WTC11 (cell line): ENCODE results near the gene GIGYF2. TPM values are rescaled to one million over a fixed set of nuclear protein-coding genes. Genes with fewer than 3 reads are reported as not detected.
"Not testable (repeated sequence)": the region's sequence is repeated elsewhere in the genome, so short reads cannot be mapped to it uniquely, and the experiment has no call there.

Experiments
- ATAC-seq: fragments of 200-7000 bp; cut with Tn5 transposase; 2 replicates; pipeline ENCODE4 v1.10.0; 2021; ENCODE audit warnings: mild to moderate bottlenecking, moderate library complexity
- CTCF ChIA-PET: fragments of 300-600 bp; sonication (Branson Sonifier 250); formaldehyde crosslinking; loops from one replicate; lab custom pipeline; 2021; ENCODE audit warnings: antibody characterized with exemption; lab: Charles Lee
- POLR2A ChIA-PET: fragments of 350-600 bp; sonication (Branson Sonifier 250); formaldehyde crosslinking; loops from one replicate; lab custom pipeline; 2021; ENCODE audit warnings: antibody characterized with exemption; lab: Charles Lee
- DNase-seq: peaks from one replicate; pipeline ENCODE4 v3.0.0; 2021; ENCODE audit warnings: low spot score
- H3K27ac Mint-ChIP-seq: 2 replicates; pipeline ENCODE4 v1.8.0; 2021; ENCODE audit warnings: mixed read lengths
- H3K27me3 Mint-ChIP-seq: 2 replicates; pipeline ENCODE4 v1.8.0; 2021; ENCODE audit warnings: low read depth, mild to moderate bottlenecking, moderate library complexity, mixed read lengths
- H3K36me3 Mint-ChIP-seq: 2 replicates; pipeline ENCODE4 v1.8.0; 2021; ENCODE audit warnings: mixed read lengths
- H3K4me1 Mint-ChIP-seq: 2 replicates; pipeline ENCODE4 v1.8.0; 2022; ENCODE audit warnings: mixed read lengths
- H3K4me3 Mint-ChIP-seq: 2 replicates; pipeline ENCODE4 v1.8.0; 2021; ENCODE audit warnings: mild to moderate bottlenecking, moderate library complexity, mixed read lengths
- H3K9me3 Mint-ChIP-seq: 2 replicates; pipeline ENCODE4 v1.8.0; 2021; ENCODE audit warnings: mixed read lengths
- ELF4 ChIP-seq: sonication (generic); formaldehyde crosslinking; IDR thresholded peaks from 2 replicates; pipeline ENCODE4 v1.8.1; 2022; ENCODE audit warnings: low read depth, mild to moderate bottlenecking, moderate library complexity, missing genetic modification reagents
- FOXJ3 ChIP-seq: sonication (generic); formaldehyde crosslinking; IDR thresholded peaks from 2 replicates; pipeline ENCODE4 v1.9.0; 2021; ENCODE audit warnings: missing genetic modification reagents, mild to moderate bottlenecking, borderline replicate concordance
- GABPB1 ChIP-seq: sonication (generic); formaldehyde crosslinking; IDR thresholded peaks from 2 replicates; pipeline ENCODE4 v1.8.1; 2023; ENCODE audit warnings: mild to moderate bottlenecking, missing genetic modification reagents
- KAT7 ChIP-seq: sonication (generic); formaldehyde crosslinking; IDR thresholded peaks from 2 replicates; pipeline ENCODE4 v1.8.1; 2023; ENCODE audit warnings: missing genetic modification reagents, mild to moderate bottlenecking, borderline replicate concordance
- MXD4 ChIP-seq: fragments of 250-450 bp; sonication (Bioruptor Pico); IDR thresholded peaks from 2 replicates; pipeline ENCODE4 v1.8.0; 2021; ENCODE audit warnings: mild to moderate bottlenecking, moderate library complexity, borderline replicate concordance
- MYBL2 ChIP-seq: sonication (generic); formaldehyde crosslinking; IDR thresholded peaks from 2 replicates; pipeline ENCODE4 v1.8.1; 2023; ENCODE audit warnings: mild to moderate bottlenecking, moderate library complexity, missing genetic modification reagents
- NFATC4 ChIP-seq: fragments of 250-450 bp; sonication (Bioruptor Pico); IDR thresholded peaks from 2 replicates; pipeline ENCODE4 v1.9.0; 2021; ENCODE audit warnings: mild to moderate bottlenecking
- PRRX2 ChIP-seq: fragments of 250-450 bp; sonication (Bioruptor Pico); IDR thresholded peaks from 2 replicates; pipeline ENCODE4 v1.8.0; 2021; ENCODE audit warnings: mild to moderate bottlenecking
- SOX15 ChIP-seq: fragments of 250-450 bp; sonication (Bioruptor Pico); IDR thresholded peaks from 2 replicates; pipeline ENCODE4 v1.9.0; 2021; ENCODE audit warnings: mild to moderate bottlenecking
- ZNF138 ChIP-seq: sonication (generic); formaldehyde crosslinking; conservative IDR thresholded peaks from 2 replicates; pipeline ENCODE4 v1.8.1; 2022; ENCODE audit warnings: mild to moderate bottlenecking, moderate library complexity, missing genetic modification reagents
- ZNF263 ChIP-seq: sonication (generic); formaldehyde crosslinking; IDR thresholded peaks from 2 replicates; pipeline ENCODE4 v1.8.1; 2022; ENCODE audit warnings: low read depth, mild to moderate bottlenecking, moderate library complexity, missing genetic modification reagents
- ZNF423 ChIP-seq: fragments of 250-450 bp; sonication (Bioruptor Pico); IDR thresholded peaks from 2 replicates; pipeline ENCODE4 v2.1.2; 2022; ENCODE audit warnings: mild to moderate bottlenecking, moderate library complexity
- total RNA-seq: library from RNA; stranded (reverse); gene quantifications from 3 replicates; pipeline ENCODE4 v1.2.3, GENCODE V29; 2021
- TF ChIP-seq, protein P1 (sequence below): sonication (generic); formaldehyde crosslinking; IDR thresholded peaks from 2 replicates; pipeline ENCODE4 v1.8.1; 2023; ENCODE audit warnings: mild to moderate bottlenecking, missing genetic modification reagents
- TF ChIP-seq, protein P2 (sequence below): fragments of 250-450 bp; sonication (Bioruptor Pico); IDR thresholded peaks from 2 replicates; pipeline ENCODE4 v1.9.0; 2021; ENCODE audit warnings: mild to moderate bottlenecking
- TF ChIP-seq, protein P3 (sequence below): sonication (generic); formaldehyde crosslinking; conservative IDR thresholded peaks from 2 replicates; pipeline ENCODE4 v1.8.1; 2022; ENCODE audit warnings: mild to moderate bottlenecking, missing genetic modification reagents
- TF ChIP-seq, protein P4 (sequence below): sonication (generic); formaldehyde crosslinking; IDR thresholded peaks from 2 replicates; pipeline ENCODE4 v1.8.0; 2022; ENCODE audit warnings: mild to moderate bottlenecking, missing genetic modification reagents

The GIGYF2 gene
- total RNA-seq, 1 experiment from 2014 or later: 53.1 TPM

DNA sequence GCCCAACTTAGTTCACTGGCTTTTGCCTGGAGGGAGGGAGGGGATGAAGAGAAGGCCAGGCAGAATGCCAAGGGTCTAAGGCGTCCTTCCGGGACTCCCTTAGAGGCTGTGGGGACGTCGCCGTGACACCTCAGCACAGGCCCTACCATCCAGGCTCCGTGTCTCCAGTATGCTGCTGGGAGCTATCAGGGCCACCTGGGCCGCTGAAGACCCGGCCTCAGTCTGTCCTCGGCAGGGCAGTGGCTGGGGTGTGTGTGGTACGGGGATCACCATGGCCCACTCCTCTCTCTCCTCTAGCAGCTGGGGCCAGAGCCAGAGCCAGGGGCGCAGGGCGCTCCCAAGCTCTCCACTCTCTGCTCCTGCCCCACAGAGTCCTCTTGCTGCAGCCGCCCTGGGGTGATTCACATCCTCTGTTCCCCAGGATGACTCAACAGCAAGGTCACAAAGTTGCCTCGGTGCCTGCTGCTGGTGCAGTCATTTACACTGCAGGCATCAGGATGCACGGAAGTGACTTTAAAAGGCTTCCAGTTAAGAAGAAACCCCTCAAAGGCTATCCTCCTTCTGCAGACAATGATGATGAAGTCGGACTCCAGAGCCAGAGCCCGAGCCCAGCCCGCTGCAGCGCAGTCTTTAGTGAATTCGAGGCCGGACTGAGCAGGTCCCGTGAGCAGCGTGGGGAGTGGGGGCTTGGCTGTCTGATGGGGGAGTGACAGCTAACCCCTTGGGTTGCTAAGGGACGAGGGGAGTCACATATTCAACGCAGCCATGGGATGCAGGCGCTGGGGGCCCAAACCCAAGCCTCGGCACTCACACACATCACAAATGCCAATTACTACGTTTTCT, 204.8 kb downstream of the GIGYF2 start:
- Mint-ChIP-seq H3K36me3 (no peaks in the 10 kb centered on the region), H3K27ac (no peak overlapping the region), H3K4me1 (peaks cover 4% of the 10 kb centered on the region; the same call in 1 of the 2 replicates), H3K27me3 (no peaks in the 10 kb centered on the region; the same call in none of the 2 replicates), H3K9me3 (no peaks in the 10 kb centered on the region), H3K4me3 (no peak overlapping the region)
- DNase-seq (no peak), ATAC-seq (peak; percentile 13)
- POLR2A ChIA-PET: no interaction called here
- peak; percentile 32; the same call in 1 of the 2 replicates for TF ChIP-seq GABPB1 (CRISPR knock-in tag)
- TF ChIP-seq, protein P1, sequence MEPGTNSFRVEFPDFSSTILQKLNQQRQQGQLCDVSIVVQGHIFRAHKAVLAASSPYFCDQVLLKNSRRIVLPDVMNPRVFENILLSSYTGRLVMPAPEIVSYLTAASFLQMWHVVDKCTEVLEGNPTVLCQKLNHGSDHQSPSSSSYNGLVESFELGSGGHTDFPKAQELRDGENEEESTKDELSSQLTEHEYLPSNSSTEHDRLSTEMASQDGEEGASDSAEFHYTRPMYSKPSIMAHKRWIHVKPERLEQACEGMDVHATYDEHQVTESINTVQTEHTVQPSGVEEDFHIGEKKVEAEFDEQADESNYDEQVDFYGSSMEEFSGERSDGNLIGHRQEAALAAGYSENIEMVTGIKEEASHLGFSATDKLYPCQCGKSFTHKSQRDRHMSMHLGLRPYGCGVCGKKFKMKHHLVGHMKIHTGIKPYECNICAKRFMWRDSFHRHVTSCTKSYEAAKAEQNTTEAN (CRISPR knock-in tag): no peak
- CTCF ChIA-PET: interaction anchor here (0.9 to 1.2 kb wide), 2 partner anchors 11 to 127 kb away, joined by 3 read pairs; no protein-coding TSS in a partner anchor

DNA sequence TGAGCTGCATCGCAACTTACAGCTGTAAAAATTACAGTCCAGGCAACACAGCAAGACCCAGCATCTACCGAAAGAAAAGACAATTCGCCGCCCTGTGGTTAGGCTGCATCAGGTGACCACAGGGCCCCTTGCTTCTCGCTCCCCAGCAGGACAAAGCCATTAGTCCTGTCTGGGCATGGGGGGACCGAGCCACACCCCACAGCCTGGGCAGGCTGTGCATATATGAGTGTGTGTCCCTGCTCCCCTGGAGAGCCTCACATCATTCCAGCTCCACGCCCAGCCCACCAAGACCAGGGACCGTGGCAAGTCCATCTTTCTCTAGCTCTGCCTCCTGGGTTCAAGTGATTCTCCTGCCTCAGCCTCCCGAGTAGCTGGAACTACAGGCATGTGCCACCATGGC, 206.9 kb downstream of the GIGYF2 start:
- POLR2A ChIA-PET: no interaction called here
- Mint-ChIP-seq H3K4me1 (peaks cover 4% of the 10 kb centered on the region; the same call in 1 of the 2 replicates), H3K9me3 (peaks cover 2% of the 10 kb centered on the region; the same call in 1 of the 2 replicates), H3K4me3 (no peak overlapping the region), H3K27me3 (no peaks in the 10 kb centered on the region; the same call in none of the 2 replicates), H3K27ac (no peak overlapping the region), H3K36me3 (no peaks in the 10 kb centered on the region)
- CTCF ChIA-PET: no interaction called here
- DNase-seq (no peak), ATAC-seq (no peak)
- no peak for TF ChIP-seq SOX15 (CRISPR knock-in tag)
- TF ChIP-seq, protein P2, sequence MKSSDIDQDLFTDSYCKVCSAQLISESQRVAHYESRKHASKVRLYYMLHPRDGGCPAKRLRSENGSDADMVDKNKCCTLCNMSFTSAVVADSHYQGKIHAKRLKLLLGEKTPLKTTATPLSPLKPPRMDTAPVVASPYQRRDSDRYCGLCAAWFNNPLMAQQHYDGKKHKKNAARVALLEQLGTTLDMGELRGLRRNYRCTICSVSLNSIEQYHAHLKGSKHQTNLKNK (CRISPR knock-in tag): no peak
- TF ChIP-seq ZNF423 (CRISPR knock-in tag): no peak
- TF ChIP-seq, protein P3, sequence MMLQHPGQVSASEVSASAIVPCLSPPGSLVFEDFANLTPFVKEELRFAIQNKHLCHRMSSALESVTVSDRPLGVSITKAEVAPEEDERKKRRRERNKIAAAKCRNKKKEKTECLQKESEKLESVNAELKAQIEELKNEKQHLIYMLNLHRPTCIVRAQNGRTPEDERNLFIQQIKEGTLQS (CRISPR knock-in tag): no peak
- no peak for TF ChIP-seq FOXJ3 (CRISPR knock-in tag)
- no peak for TF ChIP-seq MYBL2
- TF ChIP-seq MXD4 (CRISPR knock-in tag): no peak
- TF ChIP-seq KAT7 (CRISPR knock-in tag): no peak
- TF ChIP-seq, protein P4, sequence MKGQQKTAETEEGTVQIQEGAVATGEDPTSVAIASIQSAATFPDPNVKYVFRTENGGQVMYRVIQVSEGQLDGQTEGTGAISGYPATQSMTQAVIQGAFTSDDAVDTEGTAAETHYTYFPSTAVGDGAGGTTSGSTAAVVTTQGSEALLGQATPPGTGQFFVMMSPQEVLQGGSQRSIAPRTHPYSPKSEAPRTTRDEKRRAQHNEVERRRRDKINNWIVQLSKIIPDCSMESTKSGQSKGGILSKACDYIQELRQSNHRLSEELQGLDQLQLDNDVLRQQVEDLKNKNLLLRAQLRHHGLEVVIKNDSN (CRISPR knock-in tag): no peak
- TF ChIP-seq GABPB1 (CRISPR knock-in tag): no peak
- no peak for TF ChIP-seq ZNF138 (CRISPR knock-in tag)
- no peak for TF ChIP-seq PRRX2
- TF ChIP-seq ZNF263: no peak
- no peak for TF ChIP-seq NFATC4
- no peak for TF ChIP-seq ELF4 (CRISPR knock-in tag)

DNA sequence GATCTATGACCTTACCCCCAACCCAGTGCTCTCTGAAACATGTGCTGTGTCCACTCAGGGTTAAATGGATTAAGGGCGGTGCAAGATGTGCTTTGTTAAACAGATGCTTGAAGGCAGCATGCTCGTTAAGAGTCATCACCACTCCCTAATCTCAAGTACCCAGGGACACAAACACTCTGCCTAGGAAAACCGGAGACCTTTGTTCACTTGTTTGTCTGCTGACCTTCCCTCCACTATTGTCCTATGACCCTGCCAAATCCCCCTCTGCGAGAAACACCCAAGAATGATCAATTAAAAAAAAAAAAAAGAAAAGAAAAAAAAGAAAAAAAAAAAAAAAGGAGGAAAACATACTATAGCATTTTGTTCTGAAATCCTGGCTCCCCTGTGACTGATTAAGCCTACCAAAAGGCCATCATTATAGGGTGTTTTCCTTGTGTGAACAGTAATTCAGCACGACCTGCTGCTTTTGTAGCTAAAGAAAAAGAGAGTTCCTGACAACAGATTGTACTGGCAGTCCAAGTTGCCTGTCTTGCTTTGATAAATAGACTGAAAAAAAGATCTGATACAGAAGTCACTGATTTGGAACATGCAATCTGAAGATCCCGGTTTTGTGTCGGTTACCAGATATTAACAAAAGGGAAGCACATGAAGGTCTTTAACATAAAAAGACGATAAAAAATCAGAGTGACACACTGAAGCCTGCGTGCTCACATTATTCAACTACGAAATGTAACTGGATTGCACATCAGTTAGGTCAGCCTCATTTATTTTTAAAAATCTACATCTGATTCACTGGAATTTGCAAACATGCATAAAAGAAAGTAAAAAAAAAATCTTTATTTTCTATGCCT, 210.0 kb downstream of the GIGYF2 start:
- H3K4me3 Mint-ChIP-seq, H3K4me1 Mint-ChIP-seq, H3K27me3 Mint-ChIP-seq, H3K27ac Mint-ChIP-seq, ATAC-seq, DNase-seq, CTCF ChIA-PET, POLR2A ChIA-PET: not testable (repeated sequence)
- Mint-ChIP-seq H3K36me3 (peaks cover 25% of the 10 kb centered on the region), H3K9me3 (peaks cover 30% of the 10 kb centered on the region)

DNA sequence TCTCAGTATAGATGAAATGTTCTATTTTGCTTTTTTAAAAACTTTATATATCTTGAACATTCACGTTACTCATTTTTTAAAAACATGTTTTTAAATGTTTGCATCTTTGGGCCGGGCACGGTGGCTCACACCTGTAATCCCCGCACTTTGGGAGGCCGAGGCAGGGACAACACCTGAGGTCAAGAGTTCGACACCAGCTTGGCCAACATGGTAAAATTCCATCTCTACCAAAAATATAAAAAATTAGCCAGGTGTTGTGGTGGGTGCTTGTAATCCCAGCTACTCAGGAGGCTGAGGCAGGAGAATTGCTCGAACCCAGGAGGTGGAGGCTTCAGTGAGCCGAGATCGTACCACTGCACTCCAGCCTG, 210.6 kb downstream of the GIGYF2 start:
- H3K9me3 Mint-ChIP-seq: peaks cover 35% of the 10 kb centered on the region
- H3K4me3 Mint-ChIP-seq, H3K4me1 Mint-ChIP-seq, DNase-seq, H3K27me3 Mint-ChIP-seq, POLR2A ChIA-PET, H3K27ac Mint-ChIP-seq, CTCF ChIA-PET, ATAC-seq: not testable (repeated sequence)
- peaks cover 25% of the 10 kb centered on the region for H3K36me3 Mint-ChIP-seq
